ENCODE measurements around the gene MYO1E.

GRCh38 chr15:59294574-59295260 is 78.0 kb downstream of the MYO1E start:
- TF ChIP-seq CEBPB (IDR thresholded peaks at IDR 0.05; ENCODE audit: low read depth, low read length) (no peak), RFX5 (IDR thresholded peaks at IDR 0.05; ENCODE audit: borderline replicate concordance, low read depth, low read length) (no peak), CTCF (IDR thresholded peaks at IDR 0.05; ENCODE audit: control extremely low read depth in 1 of 3, insufficient read depth in 1 of 3, low read depth in 1 of 3, low read length in 3 of 3) (no peak), EZH2 (IDR thresholded peaks at IDR 0.05; ENCODE audit: low read depth, low read length, severe bottlenecking) (no peak), TAF7 (optimal IDR thresholded peaks at IDR 0.05; ENCODE audit: borderline replicate concordance, low read depth, low read length) (no peak), E2F6 (IDR thresholded peaks at IDR 0.05) (no peak), JUN (IDR thresholded peaks at IDR 0.05; ENCODE audit: low read depth, low read length) (no peak)
